HG03575 (cell line): ENCODE data around the gene UNC5B.
"Not testable (repeated sequence)": the region's sequence is repeated elsewhere in the genome, so short reads cannot be mapped to it uniquely, and the experiment has no call there.

Experiments used
- ATAC-seq: cut with Tn5 transposase; IDR thresholded peaks from one replicate; pipeline ENCODE4 v1.9.1; 2021; ENCODE audit not compliant: unreplicated experiment, insufficient number of reproducible peaks, low FRiP score; ENCODE audit errors: extremely low read depth

Gene UNC5B

DNA sequence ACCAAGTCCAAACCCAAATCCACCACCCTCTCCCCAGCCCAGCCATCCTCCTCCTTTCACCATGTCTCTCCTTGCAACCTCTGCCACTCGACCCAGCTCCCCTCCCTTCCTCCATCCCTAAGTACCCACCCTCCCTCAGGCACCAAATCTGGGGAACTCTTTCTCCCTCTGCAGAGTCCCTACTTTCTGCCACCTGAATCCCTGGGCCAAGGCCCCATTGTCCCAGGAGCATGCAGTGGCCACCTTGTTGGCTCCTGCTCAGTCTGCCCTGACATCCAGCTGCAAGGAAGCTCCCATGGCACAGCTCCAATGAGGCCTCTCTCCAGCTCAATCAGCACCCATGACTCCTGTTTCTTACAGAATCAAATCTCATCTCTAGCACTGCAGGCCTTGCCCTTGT, 5.5 kb upstream of the UNC5B start:
- no peak for ATAC-seq

DNA sequence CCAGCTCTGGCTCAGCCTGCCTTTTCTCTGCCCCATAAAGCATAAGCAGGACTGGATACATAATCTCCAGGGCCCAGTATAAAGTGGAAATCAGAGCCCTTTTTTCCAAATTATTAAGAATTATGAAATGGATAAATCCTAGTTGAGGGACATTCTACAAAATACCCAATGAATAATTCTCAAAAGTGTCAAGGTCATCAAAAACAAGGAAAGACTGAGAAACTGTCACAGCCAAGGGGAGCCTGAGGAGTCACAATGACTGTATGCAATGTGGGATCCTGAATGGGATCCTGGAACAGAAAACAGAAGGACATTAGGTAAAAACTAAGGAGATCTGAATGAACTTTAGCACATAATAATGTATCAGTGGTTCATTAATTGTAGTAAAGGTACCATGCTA, 4.8 kb upstream of the UNC5B start:
- no peak for ATAC-seq

DNA sequence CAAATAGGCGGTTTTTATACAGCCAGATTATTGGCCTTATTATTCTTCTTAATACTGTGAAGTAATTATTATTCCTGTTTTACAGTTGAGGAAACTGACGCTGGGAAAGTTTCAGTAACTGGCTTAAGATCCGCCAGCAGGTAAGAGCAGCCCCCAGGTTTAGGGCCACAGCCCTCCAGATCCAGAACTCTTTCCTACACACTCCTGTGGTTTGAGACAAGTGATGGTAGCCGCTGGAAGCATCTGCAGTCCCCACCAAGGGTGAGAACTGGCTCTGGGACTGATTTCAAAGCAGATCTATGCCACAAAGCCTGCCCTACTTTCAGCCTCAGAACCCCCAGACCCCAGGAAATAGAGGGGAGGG, 3.0 kb upstream of the UNC5B start:
- no peak for ATAC-seq

DNA sequence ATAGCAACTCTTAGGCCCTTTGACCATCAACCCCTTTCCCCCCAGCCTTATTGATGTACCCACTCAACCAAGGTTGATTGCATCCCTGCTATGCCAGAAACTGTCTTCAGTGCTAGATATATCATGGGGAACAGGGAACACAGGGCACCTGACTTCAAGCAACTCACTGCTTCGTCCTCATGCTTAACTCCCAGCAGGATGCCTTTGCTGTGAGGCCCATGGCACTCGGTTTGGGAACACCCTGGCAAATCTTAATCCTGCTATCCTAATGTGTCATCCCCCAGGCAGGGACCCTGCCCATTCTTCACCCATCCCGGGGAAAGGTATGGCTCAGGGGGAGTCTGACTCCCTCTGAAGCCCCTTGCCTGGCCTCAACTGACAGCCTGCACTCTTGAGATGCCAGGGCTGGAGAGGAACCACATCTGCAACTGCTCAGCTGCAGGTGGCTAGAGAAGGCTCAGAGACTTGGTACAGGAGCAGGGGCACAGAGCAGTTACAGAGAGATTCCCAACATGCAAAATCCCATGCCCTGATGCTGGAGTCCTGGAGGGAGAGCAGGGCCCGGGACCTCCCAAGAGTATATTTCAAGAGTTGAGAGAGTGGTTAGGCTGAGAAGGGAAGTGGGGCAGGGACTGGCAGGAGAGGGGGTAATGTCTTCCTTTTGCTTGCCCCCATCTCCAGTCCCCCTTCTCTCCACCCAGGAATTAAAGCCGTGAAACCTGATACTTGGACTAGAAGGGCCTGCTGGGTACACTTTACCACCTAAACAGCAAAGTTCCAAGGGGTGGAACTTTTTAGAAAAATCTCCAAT, 2.4 kb upstream of the UNC5B start:
- ATAC-seq, result no peak

DNA sequence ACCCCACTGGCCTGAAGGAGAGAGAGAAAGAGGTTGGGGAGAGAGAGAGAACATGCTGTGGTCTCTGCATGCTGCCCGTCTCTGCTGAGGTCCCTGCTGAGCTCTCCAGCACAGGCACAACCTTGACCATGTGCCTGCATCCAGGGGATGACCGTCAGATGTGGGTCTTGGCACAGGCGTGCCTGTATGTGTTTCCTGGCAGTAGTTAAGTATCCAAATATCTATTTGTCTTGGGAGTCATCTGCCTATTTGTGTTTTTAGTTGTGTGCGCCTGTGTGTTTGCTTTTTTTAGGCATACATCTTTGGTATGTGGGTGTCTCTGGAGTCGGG, 1.9 kb upstream of the UNC5B start:
- no peak for ATAC-seq

DNA sequence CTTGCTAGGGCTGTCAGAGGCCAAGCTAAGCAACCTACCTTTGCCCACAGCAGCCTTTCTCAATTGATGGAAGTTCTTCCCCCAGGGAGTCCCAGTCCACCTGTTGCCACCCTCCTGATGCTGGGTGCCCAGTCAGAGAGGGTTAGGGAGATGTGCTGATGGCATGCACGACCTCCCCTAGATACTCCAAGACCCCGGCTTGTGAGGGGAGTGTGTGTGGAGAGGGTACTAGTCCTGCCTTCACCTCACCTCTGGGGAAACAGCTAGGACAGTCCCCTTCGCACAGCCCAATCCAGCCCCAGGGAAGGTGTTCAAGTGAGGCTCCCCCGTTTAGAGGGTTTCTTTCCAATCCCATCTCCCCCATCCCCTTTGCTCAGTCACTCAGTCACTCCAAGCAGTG, 1.3 kb upstream of the UNC5B start:
- no peak for ATAC-seq

DNA sequence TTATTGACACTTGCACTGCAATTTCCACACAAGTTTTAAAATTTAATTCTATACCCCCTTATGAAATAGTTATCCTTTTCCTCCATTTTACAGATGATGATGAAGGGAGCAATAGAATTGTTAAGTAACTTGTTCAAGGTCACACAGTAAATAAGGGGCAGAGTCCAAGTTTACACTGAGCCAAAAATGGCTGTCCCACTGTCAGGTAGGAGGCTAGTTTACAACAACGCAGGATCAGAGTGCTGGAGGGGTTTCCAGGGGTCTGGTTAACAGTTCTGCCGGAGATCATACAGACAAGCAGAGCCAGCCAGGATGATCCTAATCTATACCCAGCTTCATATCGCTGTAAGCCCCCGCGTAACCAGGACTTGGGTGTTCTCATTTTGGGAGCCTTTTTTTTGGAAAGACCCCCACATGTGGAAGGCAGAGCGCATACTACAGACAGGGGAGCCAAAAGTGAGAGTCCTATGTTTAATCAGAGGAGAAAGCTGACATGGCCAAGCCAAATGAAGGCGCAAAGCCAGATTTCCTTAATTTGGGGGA, 524 bp upstream of the UNC5B start:
- ATAC-seq, result no peak

DNA sequence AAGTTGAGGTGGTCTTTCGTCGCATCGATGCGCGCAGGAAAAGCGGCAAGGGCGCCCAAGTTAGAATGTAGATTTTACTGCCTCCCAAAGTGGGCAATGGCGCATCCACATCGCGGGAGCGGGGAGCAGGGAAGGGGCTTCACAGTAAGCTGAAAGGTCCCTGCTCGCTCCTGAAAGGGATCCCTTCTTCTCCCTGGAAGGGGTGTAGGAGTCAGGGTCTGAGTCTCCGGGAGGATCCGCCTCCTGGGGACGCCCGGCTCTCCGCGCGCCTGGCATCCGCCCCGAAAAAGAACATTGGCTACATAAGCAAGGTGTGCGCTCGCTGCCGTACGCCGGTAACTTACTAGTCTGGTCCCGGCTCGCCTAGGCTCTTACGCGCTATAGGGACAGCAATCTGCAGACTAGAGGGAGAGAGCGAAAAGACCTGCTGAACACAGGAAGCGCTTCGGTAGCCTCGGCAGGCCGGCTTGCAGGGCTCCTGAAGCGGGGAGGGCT, 804 bp downstream of the UNC5B start:
- no peak for ATAC-seq

DNA sequence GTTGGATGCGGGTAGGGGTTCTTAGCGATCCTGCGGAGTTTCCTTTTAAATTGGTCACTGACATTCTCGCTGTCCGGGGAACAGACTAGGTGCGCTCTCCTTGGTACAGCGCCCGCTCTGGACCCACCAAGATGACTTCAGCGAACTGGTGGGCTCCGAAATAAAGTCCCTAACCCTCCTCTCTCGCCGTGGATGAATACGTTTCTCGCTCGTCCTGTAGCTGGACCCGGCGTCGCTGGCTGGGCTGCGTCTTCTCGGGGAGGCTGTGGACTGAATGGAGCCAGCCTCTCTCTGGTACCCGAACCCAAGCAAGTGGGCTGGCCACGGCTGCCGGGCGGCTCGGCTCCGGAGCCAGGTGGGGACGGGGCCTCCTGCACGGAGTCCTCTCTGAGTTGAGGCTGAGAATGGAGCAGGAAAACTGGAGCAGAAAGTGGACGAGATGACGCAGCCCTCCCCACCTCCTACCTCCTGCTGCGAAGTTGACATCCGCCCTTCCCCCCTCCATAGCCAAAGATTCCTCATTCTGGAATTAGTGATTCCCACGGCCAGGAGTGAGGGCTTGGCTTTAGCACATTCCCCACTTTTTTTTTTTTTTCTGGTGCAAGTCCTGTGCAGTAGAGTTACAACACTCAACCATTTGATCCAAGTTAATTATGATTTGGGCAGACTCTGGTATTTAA, 1.5 kb downstream of the UNC5B start:
- ATAC-seq, result no peak

DNA sequence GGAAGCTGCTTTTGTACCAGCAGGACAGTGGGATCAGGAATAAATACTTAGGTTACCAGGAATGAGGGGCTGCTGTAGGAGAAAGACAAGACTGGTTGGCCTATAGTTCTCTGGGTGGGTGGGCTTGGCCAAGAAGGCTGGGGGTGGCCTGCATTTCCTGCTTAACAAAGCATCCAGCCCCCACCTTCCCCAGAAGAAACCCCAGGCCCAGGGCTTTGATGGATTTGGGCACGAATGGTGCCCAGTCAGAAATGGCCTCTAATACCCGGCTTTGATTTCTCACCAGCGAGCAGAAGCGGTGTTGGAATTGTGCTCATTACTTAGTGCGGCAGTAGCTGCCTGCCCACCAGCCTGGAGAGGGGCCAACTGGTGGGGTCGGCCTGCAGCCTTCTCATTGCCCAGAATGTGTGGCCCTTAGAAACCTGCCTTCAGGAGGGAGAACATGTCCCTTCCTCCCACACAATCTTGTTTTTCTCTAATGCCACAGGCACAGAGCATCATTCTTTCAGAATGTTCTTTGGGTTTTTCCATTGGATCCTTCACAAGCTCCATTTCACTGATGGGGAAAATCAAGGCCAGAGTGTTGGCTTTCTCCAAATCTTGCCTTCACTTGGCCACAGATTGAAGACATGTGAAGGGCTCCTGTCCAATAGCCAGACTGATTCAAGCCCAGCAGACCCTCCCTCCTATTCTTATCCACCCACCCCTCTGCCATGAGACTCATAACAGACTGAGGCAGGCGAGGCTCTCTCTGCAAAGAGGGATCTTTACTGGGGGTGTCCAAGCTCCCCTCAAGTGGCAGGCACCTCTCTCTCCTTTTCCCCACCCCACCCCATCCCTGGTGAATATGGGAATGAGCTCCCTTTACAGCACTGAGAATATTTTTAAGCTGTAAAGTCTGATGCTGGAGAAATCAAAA, 2.5 kb downstream of the UNC5B start:
- no peak for ATAC-seq

DNA sequence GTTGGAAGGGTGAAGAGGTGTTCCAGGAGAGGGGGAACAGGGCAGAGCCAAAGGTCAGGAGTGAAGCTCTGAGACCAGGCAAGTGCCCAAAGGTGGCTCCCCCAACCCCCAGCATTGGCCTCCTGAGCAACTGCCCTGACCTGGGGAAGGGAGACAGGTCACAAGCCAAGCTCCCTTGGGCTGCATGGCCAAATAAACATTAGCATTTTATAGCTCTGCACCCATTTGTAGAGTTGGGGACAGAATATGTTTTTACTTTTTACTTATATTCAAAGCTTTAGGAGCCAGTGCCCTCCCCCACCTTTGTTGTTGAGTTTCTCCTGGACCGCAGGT, 4.0 kb downstream of the UNC5B start:
- no peak for ATAC-seq

DNA sequence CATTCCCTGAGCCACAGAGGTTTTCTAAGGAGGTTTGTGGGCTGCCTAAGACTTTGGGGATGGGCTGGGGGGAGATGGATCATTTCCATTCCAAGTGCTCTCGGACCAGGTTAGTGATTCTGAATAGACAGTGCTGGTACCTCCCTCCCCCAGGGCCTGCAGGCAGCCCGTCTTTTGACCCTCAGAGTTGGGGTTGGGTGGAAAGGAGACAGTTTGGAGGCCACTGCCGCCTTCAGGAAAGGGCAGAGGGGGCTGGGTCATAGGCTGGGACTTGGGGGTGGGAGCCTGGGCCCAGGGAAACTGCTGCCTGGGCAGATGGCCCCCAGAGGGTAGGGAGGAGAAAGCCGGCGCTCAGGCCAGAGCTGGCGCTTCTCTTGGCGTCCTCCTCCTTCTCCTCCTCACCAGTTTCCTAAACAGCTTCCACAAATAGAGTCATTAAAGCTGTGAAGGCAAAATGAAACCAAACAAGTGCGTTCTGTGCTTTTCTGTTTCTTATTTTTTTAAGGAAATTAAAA, 4.4 kb downstream of the UNC5B start:
- ATAC-seq, result no peak

DNA sequence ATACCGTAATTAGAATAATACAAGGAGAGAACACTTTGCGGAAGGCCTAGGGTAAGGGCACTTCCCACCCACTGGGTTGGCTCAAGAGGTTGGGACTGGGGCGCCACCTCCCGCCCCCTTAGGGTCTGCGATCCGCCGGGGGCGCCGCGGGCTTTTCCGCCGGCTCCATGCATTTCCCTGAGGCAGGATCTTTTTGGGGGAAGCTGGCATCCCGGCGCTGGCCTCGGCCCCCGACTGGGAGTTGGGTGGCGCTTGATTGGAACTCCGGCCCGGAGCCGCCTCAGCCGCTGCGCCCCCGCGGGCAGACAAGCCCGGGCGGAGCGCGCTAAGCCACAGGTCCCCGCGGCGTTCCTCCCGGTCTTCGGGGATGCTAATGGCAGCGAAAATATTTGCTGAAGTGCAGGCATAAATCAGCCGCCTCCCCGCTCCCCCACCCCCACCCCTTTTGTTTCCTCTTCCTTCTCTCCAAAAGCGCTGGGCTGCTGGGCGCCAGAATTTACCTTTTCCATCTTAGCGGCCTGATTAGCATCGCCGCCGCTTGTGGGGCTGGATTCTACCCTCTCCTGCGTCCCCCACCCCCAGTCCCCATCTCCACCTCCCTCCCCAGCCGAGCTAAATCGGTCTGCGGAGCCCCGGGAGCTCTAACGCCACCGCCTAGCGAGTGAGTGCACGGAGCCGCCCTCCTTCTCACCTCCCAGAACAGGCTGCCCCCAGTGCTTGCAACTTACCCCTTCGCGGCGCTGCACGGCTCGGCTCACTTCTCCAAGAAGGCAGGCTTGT, 5.1 kb downstream of the UNC5B start:
- no peak for ATAC-seq

DNA sequence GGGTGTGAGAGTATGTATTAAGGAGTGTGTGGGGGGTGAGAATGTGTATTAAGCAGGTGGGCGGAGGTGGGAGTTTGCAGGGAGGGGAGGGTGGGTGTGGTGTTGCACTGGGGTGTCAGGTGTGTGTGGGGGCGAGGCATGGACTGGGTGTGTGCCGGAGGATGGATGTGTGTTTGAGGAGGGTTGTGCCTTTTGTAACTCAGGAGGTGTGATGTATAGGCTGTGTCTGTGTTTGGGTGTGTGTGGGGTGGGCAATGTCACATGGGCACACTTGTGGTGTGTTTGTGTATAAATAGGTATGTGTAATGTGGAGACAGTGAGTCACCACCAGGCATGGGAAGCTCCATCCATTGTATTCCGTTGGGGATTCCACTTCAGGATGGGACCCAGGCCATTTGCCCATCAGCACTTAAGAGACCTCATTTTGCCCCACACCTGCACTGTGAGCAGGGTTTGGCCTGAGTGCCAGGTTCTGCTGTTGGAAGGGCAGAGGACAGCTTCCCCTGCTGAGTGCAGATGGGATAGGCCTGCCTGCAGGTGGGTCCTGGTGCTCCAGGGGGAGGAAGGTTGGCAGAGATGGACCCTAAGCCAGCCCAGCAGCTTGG, 5.8 kb downstream of the UNC5B start:
- ATAC-seq, result no peak

DNA sequence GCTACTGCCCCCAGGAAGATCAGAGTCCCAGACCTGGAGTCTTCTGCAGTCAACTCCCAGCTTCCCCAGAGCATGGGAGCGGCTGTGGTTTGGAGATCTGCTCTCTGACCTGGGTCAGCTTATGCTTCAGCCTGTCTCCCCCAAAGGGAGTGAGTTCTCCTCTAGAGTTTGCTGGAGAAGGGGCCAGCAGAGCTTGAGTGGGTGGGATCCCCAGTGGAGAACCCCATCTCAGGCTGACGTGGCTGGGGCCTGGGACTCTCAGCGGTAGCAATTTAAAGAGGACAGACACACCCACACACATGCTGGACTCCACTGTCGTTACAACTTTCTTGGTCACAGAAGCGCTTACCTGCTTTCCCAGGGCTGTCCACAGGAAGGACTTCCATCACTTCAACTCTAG, 6.3 kb downstream of the UNC5B start:
- ATAC-seq, result no peak

DNA sequence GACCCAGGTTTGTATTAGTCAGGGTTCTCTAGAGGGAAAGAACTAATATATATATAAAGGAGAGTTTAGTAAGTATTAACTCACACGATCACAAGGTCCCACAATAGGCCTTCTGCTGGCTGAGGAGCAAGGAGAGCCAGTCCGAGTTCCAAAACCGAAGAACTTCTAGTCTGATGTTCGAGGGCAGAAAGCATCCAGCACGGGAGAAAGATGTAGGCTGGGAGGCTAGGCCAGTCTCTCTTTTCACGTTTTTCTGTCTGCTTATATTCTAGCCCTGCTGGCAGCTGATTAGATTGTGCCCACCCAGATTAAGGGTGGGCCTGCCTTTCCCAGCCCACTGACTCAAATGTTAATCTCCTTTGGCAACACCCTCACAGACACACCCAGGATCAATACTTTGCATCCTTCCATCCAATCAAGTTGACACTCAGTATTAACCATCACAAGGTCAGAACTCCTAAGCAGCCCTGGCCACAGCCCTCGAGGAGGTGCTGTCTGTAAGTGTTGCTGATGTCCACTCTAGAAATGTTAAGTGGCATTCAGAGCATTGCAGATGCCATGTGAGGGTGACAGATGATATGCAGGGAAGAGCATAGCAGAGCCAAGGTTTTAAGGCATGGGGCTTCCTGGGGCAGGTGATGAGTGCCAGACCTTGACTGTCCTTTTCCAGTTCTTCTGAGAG, 7.0 kb downstream of the UNC5B start:
- not testable (repeated sequence) for ATAC-seq

DNA sequence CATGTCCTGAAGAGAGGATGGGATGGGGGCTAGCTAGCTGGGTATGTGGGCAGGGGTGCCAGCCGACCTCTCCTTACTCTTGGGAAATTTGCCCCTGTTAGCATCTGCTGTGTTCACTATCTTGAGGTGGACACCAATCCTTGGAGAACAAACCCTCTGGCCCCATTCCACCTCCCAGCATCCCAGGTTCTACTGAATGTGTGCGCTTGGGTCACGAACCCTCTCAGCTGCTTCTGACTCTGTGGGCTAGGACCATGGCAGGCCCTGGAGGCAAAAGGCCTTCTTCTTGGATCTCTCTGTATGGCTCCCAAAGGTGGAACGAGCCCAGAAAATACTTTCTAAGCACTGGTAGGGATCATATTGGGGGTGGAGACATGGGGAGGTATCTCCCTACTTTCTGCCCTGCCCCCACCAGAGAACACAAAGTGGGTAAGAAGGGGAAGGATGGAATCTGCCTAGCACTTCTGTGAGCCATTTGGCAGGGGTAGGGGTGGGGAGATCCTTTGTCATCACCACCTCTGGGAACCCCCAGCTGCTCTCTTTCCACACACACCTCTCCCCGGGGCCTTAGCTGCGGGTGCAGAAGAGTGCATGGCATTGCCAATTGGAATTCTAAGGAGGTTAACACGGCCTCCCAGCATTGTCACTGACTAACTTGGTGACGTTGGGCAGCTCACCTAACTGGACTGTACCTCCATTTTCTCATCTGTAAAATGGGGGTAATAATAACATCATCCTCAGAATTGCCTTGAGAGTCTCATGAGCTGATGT, 7.7 kb downstream of the UNC5B start:
- ATAC-seq, result no peak
